ENCODE data around the gene RPS10.

DNA sequence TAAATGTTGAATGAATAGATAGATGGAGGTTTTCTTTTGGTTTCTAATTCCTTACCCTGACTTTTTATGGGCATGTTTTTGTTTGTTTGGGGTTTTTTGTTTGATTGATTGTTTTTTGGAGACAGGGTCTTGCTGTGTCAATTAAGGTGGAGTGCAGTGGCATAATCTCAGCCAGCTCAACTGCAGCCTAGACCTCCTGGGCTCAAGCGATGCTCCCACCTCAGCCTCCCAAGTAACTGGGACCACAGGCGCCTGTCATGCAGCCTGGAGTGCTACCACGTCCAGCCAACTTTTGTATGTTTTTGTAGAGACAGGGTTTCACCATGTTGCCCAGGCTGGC lies 31.9 kb downstream of the RPS10 start:
- TF ChIP-seq POLR2AphosphoS5 (IDR thresholded peaks at IDR 0.05; ENCODE audit: borderline replicate concordance, low read depth, low read length) (no peak), EZH2 (IDR thresholded peaks at IDR 0.05) (no peak)
